HepG2 (cell line): ENCODE results near the gene GBP2. TPM values are rescaled to one million over a fixed set of nuclear protein-coding genes. Genes with fewer than 3 reads are reported as not detected.

ENCODE experiments used
- ATAC-seq: fragments of 200-7000 bp; cut with Tn5 transposase; 3 replicates; pipeline ENCODE4 v1.9.1; 2020; ENCODE audit warnings: mild to moderate bottlenecking, moderate library complexity
- BruUV-seq: library from RNA; stranded (reverse); fragments of 400-500 nt; replicated peaks from 2 replicates; lab custom pipeline; 2021; lab: Mats Ljungman, UMichigan
- CTCF ChIA-PET: fragments of 300-600 bp; formaldehyde crosslinking; extraction: SDS; loops from one replicate; lab custom pipeline; 2021; ENCODE audit warnings: low total read pairs, inconsistent platforms, low intra/inter-chr PET ratio; lab: Yijun Ruan, JAX
- POLR2A ChIA-PET: fragments of 350-600 bp; sonication (Branson Sonifier 250); formaldehyde crosslinking; loops from one replicate; lab custom pipeline; 2020; ENCODE audit warnings: antibody characterized with exemption, inconsistent platforms; lab: Yijun Ruan, JAX
- DNase-seq: peaks from one replicate; pipeline ENCODE4 v3.0.0-alpha.2; 2015; ENCODE audit warnings: low spot score
- FAIRE-seq: peaks from 3 replicates; lab custom pipeline; 2011; peaks lifted over from hg19 to GRCh38; lab: Jason Lieb, UNC
- H2AFZ ChIP-seq: one replicate; pipeline ENCODE4 v1.6.1; 2011; ENCODE audit warnings: low read length, inconsistent platforms
- H3K27ac ChIP-seq: fragments of 300-600 bp; 3 replicates; pipeline ENCODE4 v1.8.0; 2011; ENCODE audit warnings: mixed run types, mild to moderate bottlenecking, mixed read lengths, low read length, inconsistent platforms; ENCODE audit not compliant: insufficient read depth; ENCODE audit errors: extremely low read length
- H3K27me3 ChIP-seq, 2 experiments: fragments of 200-600 bp in 1 of 2; 2 replicates in 1 of 2; 3 replicates in 1 of 2; pipeline versions ENCODE4 v1.6.0 to v1.8.0; 2011; ENCODE audit warnings: low read length in 2 of 2, mild to moderate bottlenecking in 2 of 2, moderate library complexity in 2 of 2, inconsistent platforms in 1 of 2; ENCODE audit not compliant: insufficient read depth in 2 of 2, control insufficient read depth in 1 of 2
- H3K36me3 ChIP-seq, 2 experiments: fragments of 200-600 bp in 1 of 2; replicated peaks in 1 of 2; 2 replicates in 1 of 2; 3 replicates in 1 of 2; pipeline versions ENCODE4 v1.5.1 to v1.8.0; 2011; ENCODE audit warnings: low read length in 2 of 2, inconsistent platforms in 1 of 2; ENCODE audit not compliant: insufficient read depth in 2 of 2, control insufficient read depth in 1 of 2
- H3K4me1 ChIP-seq: 2 replicates; pipeline ENCODE4 v1.5.1; 2012; ENCODE audit warnings: low read length, inconsistent platforms; ENCODE audit not compliant: insufficient read depth
- H3K4me2 ChIP-seq: 2 replicates; pipeline ENCODE4 v1.6.0; 2011; ENCODE audit warnings: low read depth, low read length, inconsistent platforms
- H3K4me3 ChIP-seq, 3 experiments: fragments of 200-600 bp in 1 of 3; sonication (generic), shearing (Covaris generic) in 1 of 3; replicated peaks in 1 of 3; 2 replicates each; pipeline ENCODE4 v1.5.1; 2011 to 2016; ENCODE audit warnings: low read length in 3 of 3, inconsistent platforms in 2 of 3, low read depth in 2 of 3, mild to moderate bottlenecking in 2 of 3, control low read depth in 1 of 3, mixed read lengths in 1 of 3; ENCODE audit not compliant: insufficient read depth in 1 of 3
- H3K79me2 ChIP-seq: one replicate; pipeline ENCODE4 v1.6.1; 2011; ENCODE audit warnings: low read length, inconsistent platforms; ENCODE audit not compliant: insufficient read depth
- H3K9ac ChIP-seq: 2 replicates; pipeline ENCODE4 v1.6.0; 2011; ENCODE audit warnings: mild to moderate bottlenecking, low read depth, low read length, inconsistent platforms; ENCODE audit not compliant: insufficient read depth
- H3K9me3 ChIP-seq: 2 replicates; pipeline ENCODE4 v1.5.1; 2012; ENCODE audit warnings: mild to moderate bottlenecking, low read length
- H4K20me1 ChIP-seq: 2 replicates; pipeline ENCODE4 v1.6.0; 2011; ENCODE audit warnings: inconsistent platforms, mild to moderate bottlenecking, low read length, moderate library complexity; ENCODE audit not compliant: insufficient read depth
- CCAR2 ChIP-seq: fragments of 200-400 bp; formaldehyde crosslinking; optimal IDR thresholded peaks from 2 replicates; pipeline ENCODE3; 2018; ENCODE audit warnings: low read depth, mild to moderate bottlenecking, low read length, moderate library complexity
- CREM ChIP-seq, 2 experiments: sonication (generic) in 1 of 2; formaldehyde crosslinking in 1 of 2; IDR thresholded peaks; 2 replicates each; pipeline versions ENCODE4 v1.4.0 to v1.6.1; 2016 to 2020; ENCODE audit warnings: antibody characterized with exemption in 1 of 2, mild to moderate bottlenecking in 1 of 2, missing genetic modification reagents in 1 of 2
- FOXK1 ChIP-seq: sonication (generic); formaldehyde crosslinking; IDR thresholded peaks from 2 replicates; pipeline ENCODE4 v1.4.0; 2020; ENCODE audit warnings: low read depth, missing genetic modification reagents, borderline replicate concordance
- GATA4 ChIP-seq: sonication (generic); IDR thresholded peaks from 2 replicates; pipeline ENCODE4 v1.6.1; 2016; ENCODE audit warnings: antibody characterized with exemption, low read depth, borderline replicate concordance
- HNRNPL ChIP-seq: fragments of 200-400 bp; formaldehyde crosslinking; IDR thresholded peaks from 2 replicates; pipeline ENCODE4 v1.6.1; 2017; ENCODE audit warnings: mild to moderate bottlenecking, low read depth, low read length
- MIER3 ChIP-seq: IDR thresholded peaks from 2 replicates; pipeline ENCODE4 v1.6.1; 2016; ENCODE audit warnings: missing compliant biosample characterization, borderline replicate concordance
- MTERF4 ChIP-seq: sonication (generic); formaldehyde crosslinking; IDR thresholded peaks from 2 replicates; pipeline ENCODE4 v1.8.0; 2023; ENCODE audit warnings: mild to moderate bottlenecking, missing genetic modification reagents
- MTF2 ChIP-seq: sonication (generic); formaldehyde crosslinking; IDR thresholded peaks from 2 replicates; pipeline ENCODE4 v1.5.0; 2020; ENCODE audit warnings: missing genetic modification reagents, borderline replicate concordance
- MXD3 ChIP-seq: IDR thresholded peaks from 2 replicates; pipeline ENCODE4 v1.6.1; 2016; ENCODE audit warnings: mild to moderate bottlenecking, missing biosample characterization, missing genetic modification reagents
- NFATC3 ChIP-seq: sonication (generic); formaldehyde crosslinking; IDR thresholded peaks from 2 replicates; pipeline ENCODE4 v1.5.1; 2020; ENCODE audit warnings: mild to moderate bottlenecking, missing genetic modification reagents
- PPARG ChIP-seq: conservative IDR thresholded peaks from 2 replicates; pipeline ENCODE4 v1.6.1; 2016; ENCODE audit warnings: missing biosample characterization, missing genetic modification reagents
- RBAK ChIP-seq: sonication (generic); formaldehyde crosslinking; IDR thresholded peaks from 2 replicates; pipeline ENCODE4 v1.5.1; 2020; ENCODE audit warnings: mild to moderate bottlenecking, missing genetic modification reagents
- SP140L ChIP-seq: sonication (generic); formaldehyde crosslinking; IDR thresholded peaks from 2 replicates; pipeline ENCODE4 v1.4.0; 2020; ENCODE audit warnings: missing genetic modification reagents, borderline replicate concordance
- TMF1 ChIP-seq: sonication (generic); formaldehyde crosslinking; IDR thresholded peaks from 2 replicates; pipeline ENCODE4 v1.8.1; 2022; ENCODE audit warnings: low read depth, missing genetic modification reagents
- ZFAT ChIP-seq: sonication (generic); formaldehyde crosslinking; conservative IDR thresholded peaks from 2 replicates; pipeline ENCODE4 v1.8.1; 2023; ENCODE audit warnings: missing genetic modification reagents, inconsistent platforms
- ZKSCAN1 ChIP-seq: fragments of 150-350 bp; IDR thresholded peaks from 2 replicates; pipeline ENCODE4 v1.6.1; 2014; ENCODE audit warnings: low read length
- ZNF329 ChIP-seq: sonication (generic); formaldehyde crosslinking; IDR thresholded peaks from 2 replicates; pipeline ENCODE4 v1.9.0; 2021; ENCODE audit warnings: low read depth, mild to moderate bottlenecking, missing genetic modification reagents
- WGBS: methylation state at CpG from one replicate; pipeline ENCODE4 v1.1.6; 2017; ENCODE audit warnings: low lambda C conversion rate; 5-methylcytosine and 5-hydroxymethylcytosine counted together
- in situ Hi-C: cut with HindIII; loops from 2 replicates; pipeline ENCODE4 v1.10.0; 2017; ENCODE audit warnings: low pct_unique_long_range_greater_than_20kb; ENCODE audit not compliant: extremely low pct_ligation_motif_present
- intact Hi-C: fragments of 100-400 bp; cut with micrococcal nuclease; formaldehyde crosslinking; loops from one replicate; pipeline ENCODE4 v1.10.0; 2022; ENCODE audit not compliant: unreplicated experiment
- polyA plus RNA-seq, 8 experiments: library from polyadenylated mRNA; depleted of rRNA in 3 of 8; stranded (reverse) in 7 of 8; unstranded in 1 of 8; fragments of >200 nt; fragmentation: Illumina TruSeq in 4 of 8; extraction: Trizol in 4 of 8; gene quantifications; 2 replicates each; pipeline versions ENCODE4 v1.2.1 to v1.2.3, GENCODE V29; 2011 to 2016; ENCODE audit warnings: low read depth in 4 of 8, missing spikeins in 1 of 8, mixed read lengths in 1 of 8; ENCODE audit not compliant: insufficient read depth in 1 of 8
- total RNA-seq, 5 experiments: library from RNA; depleted of rRNA; stranded (reverse); fragments of >200 nt; fragmentation: Illumina TruSeq; extraction: Trizol; gene quantifications; 2 replicates each; pipeline ENCODE4 v1.2.3, GENCODE V29; 2016; ENCODE audit warnings: low read depth in 1 of 5
- TF ChIP-seq, protein P1 (sequence below): sonication (generic); formaldehyde crosslinking; IDR thresholded peaks from 2 replicates; pipeline ENCODE4 v1.5.0; 2020; ENCODE audit warnings: missing genetic modification reagents
- TF ChIP-seq, protein P2 (sequence below), 2 experiments: sonication (generic) in 1 of 2; formaldehyde crosslinking in 1 of 2; IDR thresholded peaks; 2 replicates each; pipeline versions ENCODE4 v1.5.1 to v1.6.1; 2011 to 2020; ENCODE audit warnings: borderline replicate concordance in 1 of 2, low read depth in 1 of 2, low read length in 1 of 2, mild to moderate bottlenecking in 1 of 2, missing genetic modification reagents in 1 of 2, moderate library complexity in 1 of 2
- TF ChIP-seq, protein P3 (sequence below): conservative IDR thresholded peaks from 2 replicates; pipeline ENCODE4 v1.6.1; 2018; ENCODE audit warnings: missing genetic modification reagents

GBP2 gene
- total and polyA plus RNA-seq, 2 of the 13 experiments (the other 11 are each of a cell fraction or from before 2014, with no cell fraction given), result 5.1 to 6.2 TPM

- TF ChIP-seq, protein P1, sequence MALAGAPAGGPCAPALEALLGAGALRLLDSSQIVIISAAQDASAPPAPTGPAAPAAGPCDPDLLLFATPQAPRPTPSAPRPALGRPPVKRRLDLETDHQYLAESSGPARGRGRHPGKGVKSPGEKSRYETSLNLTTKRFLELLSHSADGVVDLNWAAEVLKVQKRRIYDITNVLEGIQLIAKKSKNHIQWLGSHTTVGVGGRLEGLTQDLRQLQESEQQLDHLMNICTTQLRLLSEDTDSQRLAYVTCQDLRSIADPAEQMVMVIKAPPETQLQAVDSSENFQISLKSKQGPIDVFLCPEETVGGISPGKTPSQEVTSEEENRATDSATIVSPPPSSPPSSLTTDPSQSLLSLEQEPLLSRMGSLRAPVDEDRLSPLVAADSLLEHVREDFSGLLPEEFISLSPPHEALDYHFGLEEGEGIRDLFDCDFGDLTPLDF, result no peak
- TF ChIP-seq RBAK (CRISPR knock-in tag) (no peak), CREM (IDR thresholded peaks at IDR 0.05) (no peak), CREM (CRISPR knock-in tag; IDR thresholded peaks at IDR 0.05) (no peak), TMF1 (CRISPR knock-in tag) (no peak), SP140L (CRISPR knock-in tag) (no peak), PPARG (CRISPR knock-in tag) (no peak), MXD3 (CRISPR knock-in tag) (no peak), HNRNPL (no peak), ZKSCAN1 (no peak), ZNF329 (CRISPR knock-in tag) (no peak), MTF2 (CRISPR knock-in tag) (no peak), FOXK1 (no peak), MTERF4 (no peak), ZFAT (no peak), GATA4 (no peak), MIER3 (CRISPR knock-in tag) (no peak), NFATC3 (no peak), CCAR2 (no peak)
- TF ChIP-seq, protein P2, sequence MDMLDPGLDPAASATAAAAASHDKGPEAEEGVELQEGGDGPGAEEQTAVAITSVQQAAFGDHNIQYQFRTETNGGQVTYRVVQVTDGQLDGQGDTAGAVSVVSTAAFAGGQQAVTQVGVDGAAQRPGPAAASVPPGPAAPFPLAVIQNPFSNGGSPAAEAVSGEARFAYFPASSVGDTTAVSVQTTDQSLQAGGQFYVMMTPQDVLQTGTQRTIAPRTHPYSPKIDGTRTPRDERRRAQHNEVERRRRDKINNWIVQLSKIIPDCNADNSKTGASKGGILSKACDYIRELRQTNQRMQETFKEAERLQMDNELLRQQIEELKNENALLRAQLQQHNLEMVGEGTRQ (IDR thresholded peaks at IDR 0.05; ENCODE audit: low read depth, low read length), result no peak
- TF ChIP-seq, protein P2 (CRISPR knock-in tag; IDR thresholded peaks at IDR 0.05; ENCODE audit: borderline replicate concordance), result no peak
- TF ChIP-seq, protein P3, sequence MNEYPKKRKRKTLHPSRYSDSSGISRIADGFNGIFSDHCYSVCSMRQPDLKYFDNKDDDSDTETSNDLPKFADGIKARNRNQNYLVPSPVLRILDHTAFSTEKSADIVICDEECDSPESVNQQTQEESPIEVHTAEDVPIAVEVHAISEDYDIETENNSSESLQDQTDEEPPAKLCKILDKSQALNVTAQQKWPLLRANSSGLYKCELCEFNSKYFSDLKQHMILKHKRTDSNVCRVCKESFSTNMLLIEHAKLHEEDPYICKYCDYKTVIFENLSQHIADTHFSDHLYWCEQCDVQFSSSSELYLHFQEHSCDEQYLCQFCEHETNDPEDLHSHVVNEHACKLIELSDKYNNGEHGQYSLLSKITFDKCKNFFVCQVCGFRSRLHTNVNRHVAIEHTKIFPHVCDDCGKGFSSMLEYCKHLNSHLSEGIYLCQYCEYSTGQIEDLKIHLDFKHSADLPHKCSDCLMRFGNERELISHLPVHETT (CRISPR knock-in tag), result no peak
- FAIRE-seq, result no peak
- POLR2A ChIA-PET, result no interaction called here
Observed at GRCh38 chr1:89104147-89104546, 21.8 kb downstream of the GBP2 start.

More at GRCh38 chr1:89104147-89104546, 21.8 kb downstream of the GBP2 start:
- in situ Hi-C loops (no loop called here), intact Hi-C loops (no loop called here)
- no peak overlapping the region for H3K4me2 ChIP-seq
- H3K4me1 ChIP-seq, result no peaks in the 10 kb centered on the region
- H3K27me3 ChIP-seq, result no peaks in the 10 kb centered on the region
- no peaks in the 10 kb centered on the region for H3K79me2 ChIP-seq
- no peak overlapping the region for H3K27ac ChIP-seq
- DNase-seq (no peak), ATAC-seq (no peak)
- WGBS, result 57% methylated on average over 2 of the region's 2 CpGs
- H2AFZ ChIP-seq, result no peak overlapping the region
- CTCF ChIA-PET, result no interaction called here
- no peaks in the 10 kb centered on the region for H4K20me1 ChIP-seq
- no TSS peak for BruUV-seq
- H3K36me3 ChIP-seq, result no peaks in the 10 kb centered on the region
- no peak overlapping the region for H3K4me3 ChIP-seq
- H3K9ac ChIP-seq, result no peak overlapping the region
- no peaks in the 10 kb centered on the region for H3K9me3 ChIP-seq
